Measurements from ENCODE around the gene FUT6. TPM values are rescaled to one million over a fixed set of nuclear protein-coding genes. Genes with fewer than 3 reads are reported as not detected.

The FUT6 gene
- total RNA-seq, 4 donors from 2014 or later, result 40.6 to 160 (median 68.9) TPM

GRCh38 chr19:5821521-5822180, 17.9 kb downstream of the FUT6 start:
- Histone ChIP-seq H3K27ac (no peak overlapping the region), H3K4me3 (no peak overlapping the region), H3K36me3 (peaks cover 0 to 7% (median 0%) of the 10 kb centered on the region in 3 donors), H3K9me3 (no peaks in the 10 kb centered on the region), H3K27me3 (peaks cover 0 to 19% (median 0%) of the 10 kb centered on the region in 4 donors), H3K4me1 (peaks cover 0 to 20% (median 0%) of the 10 kb centered on the region in 3 donors)
- intact Hi-C loops (cut with DNase I), result no loop called here
- DNase-seq, result no peak
- TF ChIP-seq POLR2A (IDR thresholded peaks at IDR 0.05), result no peak
- TF ChIP-seq CTCF (IDR thresholded peaks at IDR 0.05), result no peak
- 45 to 50% methylated on average over 5 of the region's 8 CpGs for WGBS, 2 donors

- no peak overlapping the region for H3K27ac ChIP-seq
- DNase-seq, result no peak
- TF ChIP-seq CTCF (IDR thresholded peaks at IDR 0.05), result no peak
- TF ChIP-seq POLR2A (IDR thresholded peaks at IDR 0.05), result no peak
- H3K9me3 ChIP-seq, result no peaks in the 10 kb centered on the region
- intact Hi-C loops (cut with DNase I), result no loop called here
- no peak overlapping the region for H3K4me3 ChIP-seq
- H3K4me1 ChIP-seq, result peaks cover 0 to 15% (median 0%) of the 10 kb centered on the region in 3 donors
- H3K27me3 ChIP-seq, result peaks cover 0 to 19% (median 0%) of the 10 kb centered on the region in 4 donors
- 39 to 46% methylated on average over 6 of the region's 6 CpGs for WGBS, 2 donors
- peaks cover 0 to 7% (median 0%) of the 10 kb centered on the region in 3 donors for H3K36me3 ChIP-seq
These were observed 18.7 kb downstream of the FUT6 start for GRCh38 chr19:5820785-5821184.

GRCh38 chr19:5818594-5818993, 20.9 kb downstream of the FUT6 start:
- intact Hi-C loops (cut with DNase I), result no loop called here
- Histone ChIP-seq H3K36me3 (no peaks in the 10 kb centered on the region), H3K4me3 (no peak overlapping the region), H3K4me1 (peaks cover 0 to 15% (median 3%) of the 10 kb centered on the region in 3 donors), H3K9me3 (no peaks in the 10 kb centered on the region), H3K27ac (no peak overlapping the region), H3K27me3 (peaks cover 0 to 28% (median 0%) of the 10 kb centered on the region in 4 donors)
- TF ChIP-seq POLR2A (IDR thresholded peaks at IDR 0.05), result no peak
- no peak for TF ChIP-seq CTCF (IDR thresholded peaks at IDR 0.05)
- no peak for DNase-seq
- 70 to 80% methylated on average over 1 to 4 of the region's 10 CpGs for WGBS, 2 donors

GRCh38 chr19:5817218-5817617, 22.3 kb downstream of the FUT6 start:
- no peak for TF ChIP-seq POLR2A (IDR thresholded peaks at IDR 0.05)
- TF ChIP-seq CTCF (IDR thresholded peaks at IDR 0.05), result no peak
- DNase-seq, result no peak
- H3K36me3 ChIP-seq, result no peaks in the 10 kb centered on the region
- no peaks in the 10 kb centered on the region for H3K9me3 ChIP-seq
- H3K4me1 ChIP-seq, result peaks cover 0 to 12% (median 3%) of the 10 kb centered on the region in 3 donors
- WGBS, 2 donors, result 87 to 91% methylated on average over 2 of the region's 2 CpGs
- H3K27ac ChIP-seq, result no peak overlapping the region
- intact Hi-C loops (cut with DNase I), result no loop called here
- H3K27me3 ChIP-seq, result peaks cover 0 to 21% (median 0%) of the 10 kb centered on the region in 4 donors
- H3K4me3 ChIP-seq, result no peak overlapping the region

GRCh38 chr19:5814852-5815246, 24.7 kb downstream of the FUT6 start:
- WGBS, 2 donors, result 43 to 86% methylated on average over 1 to 5 of the region's 11 CpGs
- Histone ChIP-seq H3K4me1 (peaks cover 0 to 6% (median 3%) of the 10 kb centered on the region in 3 donors), H3K27ac (no peak overlapping the region), H3K4me3 (no peak overlapping the region), H3K36me3 (no peaks in the 10 kb centered on the region), H3K9me3 (no peaks in the 10 kb centered on the region), H3K27me3 (peaks cover 0 to 19% (median 0%) of the 10 kb centered on the region in 4 donors)
- no peak for DNase-seq
- TF ChIP-seq CTCF (IDR thresholded peaks at IDR 0.05) (no peak), POLR2A (IDR thresholded peaks at IDR 0.05) (no peak)
- intact Hi-C loops (cut with DNase I), result no loop called here

Data from esophagus squamous epithelium (tissue), 5 donors.